ENCODE data around the gene LRCH3.

GRCh38 chr3:197758512-197758911, 32.5 kb upstream of the LRCH3 start:
- TF ChIP-seq CTCF (IDR thresholded peaks at IDR 0.05; ENCODE audit: low read length) (no peak), EZH2 (optimal IDR thresholded peaks at IDR 0.05; ENCODE audit: low read depth, low read length) (no peak), EZH2phosphoT487 (IDR thresholded peaks at IDR 0.05; ENCODE audit: low read length) (no peak)
